Stimulated activated CD4-positive, alpha-beta T cell treated with anti-CD3 and anti-CD28 coated beads, Interleukin-15, amount 100 ng/mL, for 24 hours (primary cell): ENCODE data around the gene RPL39.
"Not testable (repeated sequence)": the region's sequence is repeated elsewhere in the genome, so short reads cannot be mapped to it uniquely, and the experiment has no call there.

ENCODE experiments used
- DNase-seq: peaks from one replicate; pipeline ENCODE4 v3.0.0-alpha.2; 2020

Gene RPL39

GRCh38 chrX:119791437-119792231, at the start of gene RPL39:
RPL39 (minus strand) TSS chrX:119791630; CDS start chrX:119791576, 54 bp downstream.
- peak; percentile 84 for DNase-seq

- no peak for DNase-seq
These were observed 42.5 kb upstream of the RPL39 start for GRCh38 chrX:119833905-119834304.

GRCh38 chrX:119828446-119828845, 37.0 kb upstream of the RPL39 start:
- DNase-seq: no peak

- DNase-seq: no peak
These were observed 35.0 kb upstream of the RPL39 start for GRCh38 chrX:119826399-119826959.

GRCh38 chrX:119824221-119824620, 32.8 kb upstream of the RPL39 start:
- DNase-seq: not testable (repeated sequence)

- not testable (repeated sequence) for DNase-seq
These were observed 30.3 kb upstream of the RPL39 start for GRCh38 chrX:119821703-119822102.

GRCh38 chrX:119817130-119817690, 25.8 kb upstream of the RPL39 start:
- no peak for DNase-seq

- no peak for DNase-seq
These were observed 24.9 kb upstream of the RPL39 start for GRCh38 chrX:119816300-119816699.

- DNase-seq: no peak
These were observed 17.8 kb upstream of the RPL39 start for GRCh38 chrX:119809185-119809666.

GRCh38 chrX:119808461-119808860, 17.0 kb upstream of the RPL39 start:
- DNase-seq: not testable (repeated sequence)

- no peak for DNase-seq
These were observed 11.1 kb upstream of the RPL39 start for GRCh38 chrX:119802546-119802945.

- no peak for DNase-seq
These were observed 10.1 kb upstream of the RPL39 start for GRCh38 chrX:119801253-119802221.

GRCh38 chrX:119790977-119791436, 423 bp downstream of the RPL39 start:
- DNase-seq: peak; percentile 53

GRCh38 chrX:119784747-119785446, 6.5 kb downstream of the RPL39 start:
- DNase-seq: peak; percentile 59

GRCh38 chrX:119783026-119783425, 8.4 kb downstream of the RPL39 start:
- no peak for DNase-seq

- no peak for DNase-seq
These were observed 12.6 kb downstream of the RPL39 start for GRCh38 chrX:119778829-119779228.

GRCh38 chrX:119775517-119776238, 15.8 kb downstream of the RPL39 start:
- DNase-seq: no peak

GRCh38 chrX:119769388-119769787, 22.0 kb downstream of the RPL39 start:
- not testable (repeated sequence) for DNase-seq

- DNase-seq: not testable (repeated sequence)
These were observed 23.0 kb downstream of the RPL39 start for GRCh38 chrX:119768436-119768835.

- no peak for DNase-seq
These were observed 27.5 kb downstream of the RPL39 start for GRCh38 chrX:119763836-119764387.

GRCh38 chrX:119763181-119763580, 28.2 kb downstream of the RPL39 start:
- no peak for DNase-seq
